AG04449 (cell line): ENCODE results near the gene PDE9A.
"Not testable (repeated sequence)": the region's sequence is repeated elsewhere in the genome, so short reads cannot be mapped to it uniquely, and the experiment has no call there.

Experiments
- CTCF ChIA-PET: fragments of 350-600 bp; formaldehyde crosslinking; extraction: SDS; loops from one replicate; lab custom pipeline; 2021; ENCODE audit warnings: antibody characterized with exemption; lab: Yijun Ruan, JAX
- POLR2A ChIA-PET: fragments of 400-600, 350-600 bp; formaldehyde crosslinking; extraction: SDS; loops from one replicate; lab custom pipeline; 2020; ENCODE audit warnings: antibody characterized with exemption, inconsistent platforms; lab: Yijun Ruan, JAX
- DNase-seq: peaks from one replicate; pipeline ENCODE4 v3.0.0-alpha.2; 2010; ENCODE audit warnings: low read depth, low spot score
- H3K4me3 ChIP-seq: 2 replicates; pipeline ENCODE4 v1.5.1; 2011; ENCODE audit warnings: low read depth, mild to moderate bottlenecking, control low read depth, low read length
- TF ChIP-seq, protein P1 (sequence below): IDR thresholded peaks from one replicate; pipeline ENCODE4 v1.5.1; 2011; ENCODE audit warnings: mild to moderate bottlenecking, moderate library complexity, low read length, control low read depth, inconsistent platforms; ENCODE audit not compliant: insufficient read depth; ENCODE audit errors: missing control alignments

PDE9A gene

DNA sequence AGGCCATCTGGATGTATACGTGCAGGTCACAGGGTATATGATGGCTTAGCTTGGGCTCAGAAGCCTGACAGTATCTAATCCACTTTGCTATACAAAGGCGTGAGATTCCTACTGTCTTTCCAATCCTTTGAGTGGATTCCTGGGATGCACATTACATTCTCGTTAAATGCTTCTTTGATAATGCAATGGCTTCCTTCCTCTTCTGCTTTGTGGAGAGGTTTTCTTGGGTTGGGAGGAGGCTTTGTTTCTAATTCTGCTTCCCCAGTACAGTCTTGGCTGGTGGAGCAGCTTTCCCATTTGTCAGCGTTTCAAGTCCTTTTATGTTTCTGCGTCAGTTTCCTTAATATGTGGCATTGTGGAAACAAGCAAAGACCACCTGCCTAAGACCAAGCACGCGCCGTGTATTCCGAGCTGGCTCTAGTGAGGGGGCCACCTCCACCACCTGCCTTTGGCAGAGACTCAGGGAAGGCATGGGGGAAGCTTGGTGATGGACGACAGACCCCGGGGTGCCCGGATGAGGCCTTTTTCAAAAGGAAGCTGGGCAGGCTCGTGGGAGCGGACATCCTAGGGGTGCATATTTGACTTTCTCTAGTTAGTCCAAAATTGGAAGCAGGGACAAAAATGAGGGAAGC lies 153.2 kb downstream of the PDE9A start:
- ChIA-PET CTCF (no interaction called here), POLR2A (no interaction called here)
- no peak overlapping the region for H3K4me3 ChIP-seq
- TF ChIP-seq, protein P1, sequence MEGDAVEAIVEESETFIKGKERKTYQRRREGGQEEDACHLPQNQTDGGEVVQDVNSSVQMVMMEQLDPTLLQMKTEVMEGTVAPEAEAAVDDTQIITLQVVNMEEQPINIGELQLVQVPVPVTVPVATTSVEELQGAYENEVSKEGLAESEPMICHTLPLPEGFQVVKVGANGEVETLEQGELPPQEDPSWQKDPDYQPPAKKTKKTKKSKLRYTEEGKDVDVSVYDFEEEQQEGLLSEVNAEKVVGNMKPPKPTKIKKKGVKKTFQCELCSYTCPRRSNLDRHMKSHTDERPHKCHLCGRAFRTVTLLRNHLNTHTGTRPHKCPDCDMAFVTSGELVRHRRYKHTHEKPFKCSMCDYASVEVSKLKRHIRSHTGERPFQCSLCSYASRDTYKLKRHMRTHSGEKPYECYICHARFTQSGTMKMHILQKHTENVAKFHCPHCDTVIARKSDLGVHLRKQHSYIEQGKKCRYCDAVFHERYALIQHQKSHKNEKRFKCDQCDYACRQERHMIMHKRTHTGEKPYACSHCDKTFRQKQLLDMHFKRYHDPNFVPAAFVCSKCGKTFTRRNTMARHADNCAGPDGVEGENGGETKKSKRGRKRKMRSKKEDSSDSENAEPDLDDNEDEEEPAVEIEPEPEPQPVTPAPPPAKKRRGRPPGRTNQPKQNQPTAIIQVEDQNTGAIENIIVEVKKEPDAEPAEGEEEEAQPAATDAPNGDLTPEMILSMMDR: no peak
- no peak for DNase-seq

DNA sequence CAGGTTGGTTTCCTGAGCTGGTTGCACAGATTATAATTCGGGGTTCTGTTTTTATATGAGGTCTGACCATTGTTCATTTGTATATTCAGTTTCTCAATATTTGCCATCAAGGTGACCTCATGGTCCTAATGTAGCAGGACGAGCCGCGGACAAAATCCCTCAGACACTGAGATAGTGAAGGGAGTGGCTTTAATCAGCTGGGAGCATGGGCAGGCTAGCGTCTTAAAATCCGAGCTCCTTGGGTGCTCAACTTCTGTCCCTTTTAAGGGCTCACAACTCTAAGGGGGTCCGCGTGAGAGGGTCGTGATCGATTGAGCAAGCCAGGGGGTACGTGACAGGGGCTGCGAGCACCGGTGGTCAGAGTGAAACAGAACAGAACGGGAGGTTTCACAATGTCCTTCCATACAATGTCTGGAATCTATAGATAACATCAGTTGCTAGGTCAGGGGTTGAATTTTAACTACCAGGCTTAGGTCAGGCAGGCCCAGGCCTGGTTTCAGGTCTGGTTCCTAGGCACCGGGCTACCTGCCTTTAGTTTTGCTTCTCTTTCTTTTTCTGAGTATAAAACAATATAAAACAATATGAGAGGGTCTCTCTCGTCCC lies 154.0 kb downstream of the PDE9A start:
- CTCF ChIA-PET, DNase-seq, H3K4me3 ChIP-seq, POLR2A ChIA-PET: not testable (repeated sequence)

DNA sequence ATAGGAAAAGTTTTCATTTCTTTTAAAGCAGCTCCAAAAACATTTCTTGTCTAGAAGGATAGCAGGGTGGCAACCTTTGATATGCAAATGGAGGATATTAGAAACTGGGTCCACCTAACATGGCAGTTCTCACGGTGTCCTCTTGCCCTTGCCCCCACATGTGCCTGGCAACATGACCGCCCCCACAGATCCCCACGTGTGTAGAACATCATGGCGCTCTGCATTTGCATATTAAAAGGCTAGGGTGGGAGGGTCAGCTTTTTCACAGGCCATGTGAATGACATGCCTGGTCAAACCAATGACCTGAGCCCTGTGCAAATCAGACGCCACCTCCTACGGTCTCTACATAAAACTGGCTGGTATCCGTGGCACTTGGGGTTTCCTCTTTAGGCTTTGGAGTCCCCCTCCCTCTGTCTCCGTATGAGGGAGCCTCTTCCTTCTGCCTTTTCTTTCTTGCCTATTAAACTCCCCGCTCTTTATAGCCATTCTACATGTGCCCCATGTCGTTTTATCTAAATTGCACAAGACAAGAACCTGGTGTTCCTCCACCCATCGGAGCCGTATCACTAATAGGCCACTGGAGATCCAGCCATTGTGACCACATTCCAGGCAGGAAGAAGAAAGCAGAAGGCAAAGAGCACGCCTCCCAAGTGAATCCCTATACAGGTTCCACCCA lies 154.7 kb downstream of the PDE9A start:
- CTCF ChIA-PET: no interaction called here
- no peak overlapping the region for H3K4me3 ChIP-seq
- TF ChIP-seq, protein P1: no peak
- no peak for DNase-seq
- POLR2A ChIA-PET: no interaction called here

DNA sequence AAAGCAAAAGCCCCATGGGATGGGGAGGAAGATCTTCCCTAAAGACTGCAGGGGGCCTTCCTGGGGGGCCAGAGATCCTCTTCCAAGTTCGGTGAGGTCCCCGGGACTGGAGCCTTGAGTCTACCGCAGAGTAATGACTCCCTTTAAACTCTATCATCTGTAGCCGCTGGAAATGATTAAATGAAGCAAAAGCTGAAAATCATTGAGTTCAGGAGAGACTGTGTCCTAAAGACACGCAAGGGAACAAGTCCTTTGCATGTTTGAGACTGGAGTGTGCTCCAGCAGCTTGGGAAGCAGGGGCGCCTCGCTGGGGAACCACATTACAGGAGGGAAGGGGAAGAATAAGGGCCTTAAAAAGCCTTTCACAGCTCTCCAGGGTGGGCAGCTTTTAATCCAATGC lies 155.8 kb downstream of the PDE9A start:
- H3K4me3 ChIP-seq: no peak overlapping the region
- ChIA-PET CTCF (no interaction called here), POLR2A (no interaction called here)
- DNase-seq: no peak
- TF ChIP-seq, protein P1: no peak

DNA sequence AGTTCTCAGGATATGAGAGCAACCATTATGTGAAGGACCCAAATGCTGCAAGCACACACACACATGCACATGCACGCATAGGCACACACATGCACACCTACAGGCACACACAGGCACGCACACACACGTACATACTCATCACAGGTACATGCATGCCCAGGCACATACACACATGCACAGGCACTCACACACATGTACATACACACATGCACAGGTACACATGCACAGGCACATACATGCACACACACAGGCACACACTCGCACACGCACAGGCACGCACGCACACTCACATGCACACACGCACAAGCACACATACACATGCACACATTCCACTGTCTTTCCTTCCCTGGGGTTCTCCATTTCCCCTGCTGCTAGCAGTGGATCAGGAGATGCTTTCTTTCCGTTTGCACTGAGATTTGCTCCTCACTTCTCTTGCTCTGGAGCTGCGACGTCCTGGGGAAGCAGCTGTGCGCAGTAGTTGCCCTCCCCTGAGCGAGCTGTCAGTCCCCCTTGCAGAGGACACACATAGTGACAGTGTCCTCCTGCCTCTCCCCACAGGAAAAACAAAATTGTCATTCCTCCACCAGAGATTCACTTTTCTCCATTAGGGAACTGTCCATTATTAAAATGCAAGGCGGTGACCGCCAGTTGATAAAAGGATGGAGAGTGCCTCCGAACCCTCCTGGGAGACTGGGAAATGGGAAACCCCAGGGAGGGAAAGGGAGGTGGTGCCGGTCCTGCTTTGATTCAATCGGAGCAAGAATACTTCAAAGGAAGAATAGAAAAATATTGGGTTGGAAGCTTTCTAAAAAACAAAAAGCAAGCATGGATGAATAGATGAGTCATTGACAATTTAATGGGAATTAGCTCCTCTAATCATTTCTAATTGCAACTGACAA lies 156.4 kb downstream of the PDE9A start:
- CTCF ChIA-PET: interaction anchor here (1.2 kb wide), 1 partner anchor 10 kb away, joined by 3 read pairs; no protein-coding TSS in a partner anchor
- H3K4me3 ChIP-seq: no peak overlapping the region
- POLR2A ChIA-PET: no interaction called here
- TF ChIP-seq, protein P1: no peak
- no peak for DNase-seq

DNA sequence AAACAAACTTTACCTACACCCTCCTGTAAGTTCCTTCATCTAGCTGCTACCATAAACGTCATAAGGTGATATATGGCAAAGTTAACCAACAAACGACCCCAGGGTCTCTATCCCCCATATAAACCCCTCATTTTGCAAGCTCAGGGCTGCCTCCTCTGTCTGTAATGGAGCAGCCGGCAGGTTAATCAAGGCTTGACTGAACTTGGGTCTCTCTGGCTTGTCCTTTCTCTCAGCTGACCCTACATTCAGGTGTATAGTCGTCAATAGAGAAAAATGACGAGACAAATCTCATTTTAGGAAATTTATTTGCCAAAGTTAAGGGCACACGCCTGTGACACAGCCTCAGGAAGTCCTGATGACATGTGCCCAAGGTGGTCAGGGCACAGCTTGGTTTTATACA lies 158.5 kb downstream of the PDE9A start:
- H3K4me3 ChIP-seq: no peak overlapping the region
- DNase-seq: no peak
- ChIA-PET CTCF (no interaction called here), POLR2A (no interaction called here)
- TF ChIP-seq, protein P1: no peak

DNA sequence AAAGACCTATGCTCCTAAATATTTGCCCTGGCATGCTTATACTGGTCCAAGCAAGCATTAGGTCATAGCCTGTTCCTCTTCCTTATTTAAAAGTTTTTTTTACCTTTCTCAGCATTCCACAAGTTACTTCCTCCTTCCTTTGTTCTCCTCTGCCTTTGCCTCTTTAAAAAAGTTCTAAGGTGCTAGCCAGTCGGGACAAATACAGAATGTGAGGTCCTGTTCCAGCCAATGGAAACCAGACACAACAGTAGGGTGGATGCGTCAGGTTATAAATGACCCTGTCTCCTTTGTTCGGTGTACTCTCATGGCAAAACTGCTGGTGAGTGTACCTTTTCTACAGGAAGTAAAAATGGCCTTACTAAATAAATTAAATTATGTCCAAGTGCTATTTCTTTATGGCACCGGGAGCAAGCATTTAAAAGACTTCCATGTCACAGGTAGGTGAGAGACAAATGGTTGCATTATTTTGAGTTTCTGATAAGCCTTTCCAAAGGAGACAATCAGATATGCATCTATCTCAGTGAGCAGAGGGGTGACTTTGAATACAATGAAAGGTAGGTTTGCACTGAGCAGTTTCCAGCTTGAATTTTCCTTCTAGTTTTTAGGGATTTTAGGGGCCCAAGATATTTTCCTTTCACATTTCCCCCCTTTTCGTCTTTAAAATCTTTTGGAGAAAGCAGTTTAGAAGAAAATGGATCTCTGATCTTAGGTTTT lies 159.3 kb downstream of the PDE9A start:
- CTCF ChIA-PET, H3K4me3 ChIP-seq, POLR2A ChIA-PET, DNase-seq: not testable (repeated sequence)
